ENCODE measurements around the gene TBC1D32.

The TBC1D32 gene

DNA sequence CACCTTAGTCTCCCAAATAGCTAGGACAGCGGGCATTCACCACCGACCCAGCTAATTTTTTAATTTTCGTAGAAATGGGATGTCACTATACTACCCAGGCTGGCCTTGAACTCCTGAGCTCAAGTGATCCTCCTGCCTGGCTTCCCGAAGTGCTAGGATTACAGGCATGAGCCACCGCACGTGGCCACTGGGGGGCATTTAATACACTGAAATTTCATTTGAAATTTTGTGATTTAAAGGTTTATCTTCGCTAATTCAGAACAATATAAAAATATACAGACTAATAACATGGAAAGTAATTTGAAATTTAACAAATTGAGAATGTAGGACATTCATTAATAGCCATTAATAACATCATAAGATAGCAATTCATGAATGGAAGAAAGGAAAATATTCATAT lies 20.5 kb upstream of the TBC1D32 start:
- no peaks in the 10 kb centered on the region for H3K79me2 ChIP-seq (ENCODE audit: control insufficient read depth, low read length)
- no peak for TF ChIP-seq EZH2phosphoT487 (IDR thresholded peaks at IDR 0.05; ENCODE audit: borderline replicate concordance, low read length)
- TF ChIP-seq, protein P1, sequence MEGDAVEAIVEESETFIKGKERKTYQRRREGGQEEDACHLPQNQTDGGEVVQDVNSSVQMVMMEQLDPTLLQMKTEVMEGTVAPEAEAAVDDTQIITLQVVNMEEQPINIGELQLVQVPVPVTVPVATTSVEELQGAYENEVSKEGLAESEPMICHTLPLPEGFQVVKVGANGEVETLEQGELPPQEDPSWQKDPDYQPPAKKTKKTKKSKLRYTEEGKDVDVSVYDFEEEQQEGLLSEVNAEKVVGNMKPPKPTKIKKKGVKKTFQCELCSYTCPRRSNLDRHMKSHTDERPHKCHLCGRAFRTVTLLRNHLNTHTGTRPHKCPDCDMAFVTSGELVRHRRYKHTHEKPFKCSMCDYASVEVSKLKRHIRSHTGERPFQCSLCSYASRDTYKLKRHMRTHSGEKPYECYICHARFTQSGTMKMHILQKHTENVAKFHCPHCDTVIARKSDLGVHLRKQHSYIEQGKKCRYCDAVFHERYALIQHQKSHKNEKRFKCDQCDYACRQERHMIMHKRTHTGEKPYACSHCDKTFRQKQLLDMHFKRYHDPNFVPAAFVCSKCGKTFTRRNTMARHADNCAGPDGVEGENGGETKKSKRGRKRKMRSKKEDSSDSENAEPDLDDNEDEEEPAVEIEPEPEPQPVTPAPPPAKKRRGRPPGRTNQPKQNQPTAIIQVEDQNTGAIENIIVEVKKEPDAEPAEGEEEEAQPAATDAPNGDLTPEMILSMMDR (IDR thresholded peaks at IDR 0.05; ENCODE audit: low read depth, low read length, poor library complexity, severe bottlenecking) = peak; percentile 50

DNA sequence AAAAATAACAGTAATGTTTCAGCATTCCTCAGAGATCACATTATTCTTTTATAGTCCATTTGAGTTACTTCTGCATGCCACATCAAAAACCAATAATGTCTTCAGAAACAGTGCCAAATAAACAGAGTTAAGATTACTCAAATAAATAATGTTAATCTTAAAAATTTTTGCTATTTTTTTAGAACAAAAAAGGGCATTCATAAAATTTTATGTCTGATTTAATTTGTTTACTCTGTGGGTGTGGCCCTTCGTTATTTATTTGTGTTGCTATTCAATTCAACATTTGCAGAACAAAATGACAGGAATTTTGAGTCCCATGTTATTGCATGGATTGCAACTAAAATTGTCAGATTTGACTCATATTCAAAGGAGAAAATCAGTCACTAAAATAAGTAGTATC lies 18.7 kb upstream of the TBC1D32 start:
- H3K27ac ChIP-seq (ENCODE audit: low read depth, low read length) = no peak overlapping the region
- H3F3A ChIP-seq (ENCODE audit: control insufficient read depth, insufficient read depth) = no peaks in the 10 kb centered on the region
- no peak overlapping the region for H3K4me3 ChIP-seq (ENCODE audit: low read length)
- H3K36me3 ChIP-seq (ENCODE audit: control insufficient read depth, low read length) = no peaks in the 10 kb centered on the region
- H3K4me1 ChIP-seq (ENCODE audit: control insufficient read depth, low read length) = no peaks in the 10 kb centered on the region
- no peaks in the 10 kb centered on the region for H3K79me2 ChIP-seq (ENCODE audit: control insufficient read depth, low read length)
- H4K20me1 ChIP-seq (ENCODE audit: control insufficient read depth, insufficient read depth, low read depth, low read length) = no peaks in the 10 kb centered on the region
- no peaks in the 10 kb centered on the region for H3K27me3 ChIP-seq (ENCODE audit: control insufficient read depth, low read length)
- H3K9me2 ChIP-seq (replicated peaks; ENCODE audit: control insufficient read depth, low read length) = no peaks in the 10 kb centered on the region
- no peaks in the 10 kb centered on the region for H3K9me3 ChIP-seq (ENCODE audit: control insufficient read depth, insufficient read depth, low read length)
- TF ChIP-seq, protein P1 (IDR thresholded peaks at IDR 0.05; ENCODE audit: low read depth, low read length, poor library complexity, severe bottlenecking) = no peak
- no peak for TF ChIP-seq EZH2phosphoT487 (IDR thresholded peaks at IDR 0.05; ENCODE audit: borderline replicate concordance, low read length)
- H3K4me2 ChIP-seq (ENCODE audit: low read length) = no peak overlapping the region

More for the DNA sequence above, 20.5 kb upstream of the TBC1D32 start:
- no peak overlapping the region for H3K4me3 ChIP-seq (ENCODE audit: low read length)
- no peaks in the 10 kb centered on the region for H3K9me3 ChIP-seq (ENCODE audit: control insufficient read depth, insufficient read depth, low read length)
- H3F3A ChIP-seq (ENCODE audit: control insufficient read depth, insufficient read depth) = no peaks in the 10 kb centered on the region
- no peak overlapping the region for H3K4me2 ChIP-seq (ENCODE audit: low read length)
- no peaks in the 10 kb centered on the region for H3K4me1 ChIP-seq (ENCODE audit: control insufficient read depth, low read length)
- no peaks in the 10 kb centered on the region for H4K20me1 ChIP-seq (ENCODE audit: control insufficient read depth, insufficient read depth, low read depth, low read length)
- H3K27ac ChIP-seq (ENCODE audit: low read depth, low read length) = no peak overlapping the region
- no peaks in the 10 kb centered on the region for H3K9me2 ChIP-seq (replicated peaks; ENCODE audit: control insufficient read depth, low read length)
- no peaks in the 10 kb centered on the region for H3K36me3 ChIP-seq (ENCODE audit: control insufficient read depth, low read length)
- no peaks in the 10 kb centered on the region for H3K27me3 ChIP-seq (ENCODE audit: control insufficient read depth, low read length)

GRCh38 chr6:121351916-121352315 lies 17.6 kb upstream of the TBC1D32 start:
- H3K27ac ChIP-seq (ENCODE audit: low read depth, low read length) = no peak overlapping the region
- H3K4me2 ChIP-seq (ENCODE audit: low read length) = no peak overlapping the region
- no peaks in the 10 kb centered on the region for H3K9me2 ChIP-seq (replicated peaks; ENCODE audit: control insufficient read depth, low read length)
- H3K4me1 ChIP-seq (ENCODE audit: control insufficient read depth, low read length) = no peaks in the 10 kb centered on the region
- H3K36me3 ChIP-seq (ENCODE audit: control insufficient read depth, low read length) = no peaks in the 10 kb centered on the region
- H3K9me3 ChIP-seq (ENCODE audit: control insufficient read depth, insufficient read depth, low read length) = no peaks in the 10 kb centered on the region
- no peak overlapping the region for H3K4me3 ChIP-seq (ENCODE audit: low read length)
- H4K20me1 ChIP-seq (ENCODE audit: control insufficient read depth, insufficient read depth, low read depth, low read length) = no peaks in the 10 kb centered on the region
- no peaks in the 10 kb centered on the region for H3K79me2 ChIP-seq (ENCODE audit: control insufficient read depth, low read length)
- no peak for TF ChIP-seq EZH2phosphoT487 (IDR thresholded peaks at IDR 0.05; ENCODE audit: borderline replicate concordance, low read length)
- TF ChIP-seq, protein P1 (IDR thresholded peaks at IDR 0.05; ENCODE audit: low read depth, low read length, poor library complexity, severe bottlenecking) = no peak
- no peaks in the 10 kb centered on the region for H3K27me3 ChIP-seq (ENCODE audit: control insufficient read depth, low read length)
- H3F3A ChIP-seq (ENCODE audit: control insufficient read depth, insufficient read depth) = no peaks in the 10 kb centered on the region

GRCh38 chr6:121349596-121349995 lies 15.3 kb upstream of the TBC1D32 start:
- Histone ChIP-seq H3K4me2 (ENCODE audit: low read length) (no peak overlapping the region), H3K4me1 (ENCODE audit: control insufficient read depth, low read length) (no peaks in the 10 kb centered on the region), H3K27me3 (ENCODE audit: control insufficient read depth, low read length) (no peaks in the 10 kb centered on the region), H4K20me1 (ENCODE audit: control insufficient read depth, insufficient read depth, low read depth, low read length) (no peaks in the 10 kb centered on the region), H3K9me3 (ENCODE audit: control insufficient read depth, insufficient read depth, low read length) (no peaks in the 10 kb centered on the region), H3K9me2 (replicated peaks; ENCODE audit: control insufficient read depth, low read length) (no peaks in the 10 kb centered on the region), H3K79me2 (ENCODE audit: control insufficient read depth, low read length) (no peaks in the 10 kb centered on the region), H3F3A (ENCODE audit: control insufficient read depth, insufficient read depth) (no peaks in the 10 kb centered on the region), H3K27ac (ENCODE audit: low read depth, low read length) (no peak overlapping the region), H3K4me3 (ENCODE audit: low read length) (no peak overlapping the region), H3K36me3 (ENCODE audit: control insufficient read depth, low read length) (no peaks in the 10 kb centered on the region)
- TF ChIP-seq, protein P1 (IDR thresholded peaks at IDR 0.05; ENCODE audit: low read depth, low read length, poor library complexity, severe bottlenecking) = no peak
- TF ChIP-seq EZH2phosphoT487 (IDR thresholded peaks at IDR 0.05; ENCODE audit: borderline replicate concordance, low read length) = no peak

Data from DOHH2 (cell line).